IMR-90 (cell line): Measurements from ENCODE around the gene CCR5. TPM values are rescaled to one million over a fixed set of nuclear protein-coding genes. Genes with fewer than 3 reads are reported as not detected.

Source experiments
- ATAC-seq: fragments of 200-7000 bp; cut with Tn5 transposase; 2 replicates; pipeline ENCODE4 v1.9.1; 2020; ENCODE audit warnings: low read depth, mild to moderate bottlenecking, moderate library complexity
- BruUV-seq: library from RNA; stranded (reverse); fragments of 400-500 nt; replicated peaks from 2 replicates; lab custom pipeline; 2021; lab: Mats Ljungman, UMichigan
- CTCF ChIA-PET: fragments of 300-600 bp; formaldehyde crosslinking; extraction: SDS; loops from one replicate; lab custom pipeline; 2021; ENCODE audit warnings: antibody characterized with exemption; lab: Yijun Ruan, JAX
- POLR2A ChIA-PET: fragments of 300-600 bp; sonication (Branson Sonifier 250); formaldehyde crosslinking; loops from one replicate; lab custom pipeline; 2022; ENCODE audit warnings: antibody characterized with exemption; ENCODE audit not compliant: unreplicated experiment; lab: Charles Lee
- DNase-seq: peaks from one replicate; pipeline ENCODE4 v3.0.0; 2013
- H2AFZ ChIP-seq: replicated peaks from 2 replicates; pipeline ENCODE3; 2013; ENCODE audit warnings: low read length, mild to moderate bottlenecking; ENCODE audit not compliant: poor library complexity
- H2AK5ac ChIP-seq: 2 replicates; pipeline ENCODE4 v1.6.1; 2013; ENCODE audit warnings: low read depth, low read length, inconsistent platforms
- H2AK9ac ChIP-seq: replicated peaks from 2 replicates; pipeline ENCODE3; 2013; ENCODE audit warnings: mild to moderate bottlenecking, low read depth, low read length, moderate library complexity; ENCODE audit not compliant: poor library complexity
- H2BK120ac ChIP-seq: 2 replicates; pipeline ENCODE4 v1.6.1; 2013; ENCODE audit warnings: low read depth, low read length, inconsistent platforms
- H2BK15ac ChIP-seq: 3 replicates; pipeline ENCODE4 v1.6.1; 2013; ENCODE audit warnings: low read depth, low read length, inconsistent platforms
- H2BK20ac ChIP-seq: 2 replicates; pipeline ENCODE4 v1.6.1; 2013; ENCODE audit warnings: low read depth, mild to moderate bottlenecking, inconsistent platforms, low read length, moderate library complexity
- H2BK5ac ChIP-seq: 2 replicates; pipeline ENCODE4 v1.6.1; 2013; ENCODE audit warnings: mild to moderate bottlenecking, low read depth, low read length, inconsistent platforms; ENCODE audit not compliant: poor library complexity, severe bottlenecking
- H3K14ac ChIP-seq: replicated peaks from 2 replicates; pipeline ENCODE4 v1.6.1; 2013; ENCODE audit warnings: low read depth, low read length, inconsistent platforms
- H3K18ac ChIP-seq: 2 replicates; pipeline ENCODE4 v1.6.1; 2013; ENCODE audit warnings: low read depth, low read length, control low read depth
- H3K23ac ChIP-seq: 2 replicates; pipeline ENCODE4 v1.6.1; 2013; ENCODE audit warnings: low read depth, low read length, inconsistent platforms
- H3K27ac ChIP-seq: 2 replicates; pipeline ENCODE4 v1.5.1; 2013; ENCODE audit warnings: mild to moderate bottlenecking, control low read depth, low read length; ENCODE audit not compliant: insufficient read depth
- H3K27me3 ChIP-seq: 2 replicates; pipeline ENCODE4 v1.6.1; 2013; ENCODE audit warnings: low read length; ENCODE audit not compliant: control insufficient read depth, insufficient read depth
- H3K36me3 ChIP-seq: 2 replicates; pipeline ENCODE4 v1.6.1; 2013; ENCODE audit warnings: low read length, mixed read lengths; ENCODE audit not compliant: control insufficient read depth, insufficient read depth
- H3K4ac ChIP-seq: 2 replicates; pipeline ENCODE4 v1.6.1; 2013; ENCODE audit warnings: low read depth, low read length, inconsistent platforms
- H3K4me1 ChIP-seq: 2 replicates; pipeline ENCODE4 v1.6.1; 2013; ENCODE audit warnings: low read length, mixed read lengths; ENCODE audit not compliant: control insufficient read depth, insufficient read depth
- H3K4me2 ChIP-seq: 2 replicates; pipeline ENCODE4 v1.6.1; 2013; ENCODE audit warnings: low read depth, mild to moderate bottlenecking, control low read depth, low read length, moderate library complexity
- H3K4me3 ChIP-seq: 2 replicates; pipeline ENCODE4 v1.5.1; 2013; ENCODE audit warnings: low read depth, mild to moderate bottlenecking, control low read depth, low read length, moderate library complexity; ENCODE audit not compliant: insufficient read depth
- H3K56ac ChIP-seq: 2 replicates; pipeline ENCODE4 v1.6.1; 2013; ENCODE audit warnings: low read length, inconsistent platforms; ENCODE audit not compliant: insufficient read depth; ENCODE audit errors: extremely low read depth
- H3K79me1 ChIP-seq, 2 experiments: 2 replicates each; pipeline ENCODE4 v1.6.1; 2013; ENCODE audit warnings: low read length in 2 of 2, inconsistent platforms in 1 of 2, low read depth in 1 of 2
- H3K9ac ChIP-seq: 2 replicates; pipeline ENCODE4 v1.6.1; 2013; ENCODE audit warnings: low read depth, low read length, control low read depth
- H3K9me1 ChIP-seq: 2 replicates; pipeline ENCODE4 v1.6.1; 2013; ENCODE audit warnings: low read length, inconsistent platforms; ENCODE audit not compliant: insufficient read depth
- H3K9me3 ChIP-seq: 2 replicates; pipeline ENCODE4 v1.6.1; 2013; ENCODE audit warnings: low read length; ENCODE audit not compliant: control insufficient read depth, insufficient read depth
- H4K20me1 ChIP-seq: 2 replicates; pipeline ENCODE4 v1.6.1; 2013; ENCODE audit warnings: low read length, inconsistent platforms; ENCODE audit not compliant: insufficient read depth
- H4K5ac ChIP-seq: 2 replicates; pipeline ENCODE4 v1.6.1; 2013; ENCODE audit warnings: mild to moderate bottlenecking, low read depth, low read length, control low read depth
- H4K8ac ChIP-seq, 2 experiments: 2 replicates each; pipeline ENCODE4 v1.6.1; 2013; ENCODE audit warnings: low read depth in 2 of 2, low read length in 2 of 2, control low read depth in 1 of 2, inconsistent platforms in 1 of 2
- H4K91ac ChIP-seq: 2 replicates; pipeline ENCODE4 v1.6.1; 2013; ENCODE audit warnings: low read depth, low read length, inconsistent platforms; ENCODE audit not compliant: insufficient read depth
- BHLHE40 ChIP-seq: fragments of 150-350 bp; IDR thresholded peaks from 2 replicates; pipeline ENCODE4 v1.6.1; 2016; ENCODE audit warnings: mild to moderate bottlenecking, low read depth, low read length
- ELK1 ChIP-seq: fragments of 150-350 bp; IDR thresholded peaks from 2 replicates; pipeline ENCODE4 v1.6.1; 2016; ENCODE audit warnings: low read depth, mild to moderate bottlenecking, low read length, moderate library complexity, borderline replicate concordance
- MAFK ChIP-seq: IDR thresholded peaks from 2 replicates; pipeline ENCODE4 v1.6.1; 2012; ENCODE audit warnings: low read depth, low read length, improper control_type of control experiment
- POLR2A ChIP-seq: IDR thresholded peaks from 2 replicates; pipeline ENCODE4 v1.6.1; 2012; ENCODE audit warnings: mild to moderate bottlenecking, low read depth, low read length
- RAD21 ChIP-seq: IDR thresholded peaks from 2 replicates; pipeline ENCODE4 v1.6.1; 2012; ENCODE audit warnings: low read length, improper control_type of control experiment
- RFX5 ChIP-seq: IDR thresholded peaks from 2 replicates; pipeline ENCODE4 v1.8.0; 2012; ENCODE audit warnings: low read depth, mild to moderate bottlenecking, low read length, moderate library complexity
- SMC3 ChIP-seq: fragments of 150-350 bp; IDR thresholded peaks from 2 replicates; pipeline ENCODE4 v1.6.1; 2016; ENCODE audit warnings: low read depth, mild to moderate bottlenecking, antibody characterized with exemption, low read length, moderate library complexity
- USF2 ChIP-seq: fragments of 150-350 bp; IDR thresholded peaks from 2 replicates; pipeline ENCODE4 v1.6.1; 2017; ENCODE audit warnings: mild to moderate bottlenecking, antibody characterized with exemption, low read length, low read depth
- WGBS, 2 experiments: methylation state at CpG; one replicate each; pipeline versions ENCODE4 v1.1.5 to v1.1.7; 2013; ENCODE audit warnings: missing lambda C conversion rate in 2 of 2; ENCODE audit not compliant: insufficient read length in 1 of 2; ENCODE audit errors: extremely low coverage in 2 of 2; 5-methylcytosine and 5-hydroxymethylcytosine counted together
- dilution Hi-C: fragments of 300-500 bp; cut with HindIII; formaldehyde crosslinking; loops from one replicate; pipeline ENCODE4 v1.14.3; 2018; ENCODE audit warnings: low sequenced_read_pairs; ENCODE audit not compliant: unreplicated experiment
- in situ Hi-C: fragments of 300-500 bp; cut with MboI; formaldehyde crosslinking; loops from 3 replicates; pipeline ENCODE4 v1.14.3; 2019; ENCODE audit warnings: low sequenced_read_pairs, inconsistent platforms, mixed read lengths
- intact Hi-C: fragments of 100-400 bp; cut with micrococcal nuclease; formaldehyde crosslinking; loops from 2 replicates; pipeline ENCODE4 v1.10.0; 2022
- polyA plus RNA-seq, 3 experiments: library from polyadenylated mRNA; depleted of rRNA; stranded (reverse); fragments of >200 nt; gene quantifications; 2 replicates each; pipeline ENCODE4 v1.2.3, GENCODE V29; 2012; ENCODE audit warnings: low replicate concordance in 1 of 3
- total RNA-seq: library from RNA; depleted of rRNA; stranded (reverse); fragments of >200 nt; gene quantifications from 2 replicates; pipeline ENCODE4 v1.2.3, GENCODE V29; 2012

The CCR5 gene
- total and polyA plus RNA-seq, 2 of the 4 experiments (the other 2 are of a cell fraction), result not detected

GRCh38 chr3:46334741-46335478, 35.8 kb upstream of the CCR5 start:
- Histone ChIP-seq H2AFZ (no peak overlapping the region), H4K5ac (no peak overlapping the region), H2AK5ac (no peak overlapping the region), H3K4me3 (no peak overlapping the region), H3K27ac (no peak overlapping the region), H3K4me1 (no peaks in the 10 kb centered on the region), H3K27me3 (peaks cover 9% of the 10 kb centered on the region), H2BK15ac (no peak overlapping the region), H3K4me2 (no peak overlapping the region), H3K56ac (no peak overlapping the region), H4K20me1 (no peaks in the 10 kb centered on the region), H3K14ac (no peak overlapping the region), H3K9me1 (no peaks in the 10 kb centered on the region), H2AK9ac (no peak overlapping the region), H3K36me3 (no peaks in the 10 kb centered on the region), H3K4ac (no peak overlapping the region), H3K9me3 (peaks cover 4% of the 10 kb centered on the region; the same call in 1 of the 2 replicates), H4K8ac (no peak overlapping the region), H4K91ac (no peak overlapping the region), H3K18ac (no peak overlapping the region), H3K9ac (no peak overlapping the region), H2BK20ac (no peak overlapping the region), H2BK120ac (no peak overlapping the region), H3K23ac (no peak overlapping the region), H2BK5ac (no peak overlapping the region), H3K79me1 (no peaks in the 10 kb centered on the region)
- POLR2A ChIA-PET, result no interaction called here
- dilution Hi-C loops, result no loop called here
- no TSS peak for BruUV-seq
- CTCF ChIA-PET, result interaction anchor here (0.9 kb wide), 1 partner anchor 12 kb away, joined by 3 read pairs; no protein-coding TSS in a partner anchor
- TF ChIP-seq BHLHE40 (no peak), RFX5 (no peak), POLR2A (no peak), RAD21 (no peak), SMC3 (no peak), USF2 (no peak), MAFK (no peak), ELK1 (no peak)
- intact Hi-C loops, result no loop called here
- no CpG with 5 or more reads among the region's 4 CpGs for WGBS, 2 experiments
- peak; percentile 48 for ATAC-seq
- in situ Hi-C loops, result no loop called here
- peak; percentile 22 for DNase-seq
